OCI-LY7 (cell line): ENCODE data around the gene PIK3CB.

ENCODE experiments used
- CTCF ChIP-seq: fragments of 200-600 bp; sonication (generic); conservative IDR thresholded peaks from 2 replicates; pipeline ENCODE4 v1.5.1; 2014; ENCODE audit warnings: mild to moderate bottlenecking, antibody characterized with exemption, low read length, moderate library complexity, mixed read lengths
- EZH2phosphoT487 ChIP-seq: fragments of 200-600 bp; sonication (generic); IDR thresholded peaks from 2 replicates; pipeline ENCODE4 v1.6.1; 2018; ENCODE audit warnings: low read depth, borderline replicate concordance, mild to moderate bottlenecking, mixed run types, antibody characterized with exemption, low read length, moderate library complexity, mixed read lengths

- no peak for TF ChIP-seq CTCF
- no peak for TF ChIP-seq EZH2phosphoT487
Measured at GRCh38 chr3:138774529-138775253, 60.0 kb downstream of the PIK3CB start.
